Ureter (tissue), 1 donor: ENCODE measurements around the gene CRX. TPM values are rescaled to one million over a fixed set of nuclear protein-coding genes. Genes with fewer than 3 reads are reported as not detected.
"Not testable (repeated sequence)": the region's sequence is repeated elsewhere in the genome, so short reads cannot be mapped to it uniquely, and the experiment has no call there.

Experiments used
- DNase-seq: peaks from one replicate; pipeline ENCODE4 v3.0.0-alpha.2; 2020; ENCODE audit warnings: low spot score
- total RNA-seq: library from RNA; stranded (reverse); gene quantifications from one replicate; pipeline ENCODE4 v1.2.4, GENCODE V29; 2023
- donor health status: DM: yes; HTN: yes; CAD: no.

Gene CRX
- total RNA-seq, result not detected

- no peak for DNase-seq
Observed at GRCh38 chr19:47821460-47822020, at the start of gene CRX. Gene CRX, plus strand, starts transcription at chr19:47821937. Its CDS starts 12,507 bp downstream, at chr19:47834444.

- no peak for DNase-seq
Observed at GRCh38 chr19:47776568-47776967, 45.2 kb upstream of the CRX start.

- not testable (repeated sequence) for DNase-seq
Observed at GRCh38 chr19:47777245-47778048, 44.3 kb upstream of the CRX start.

DNA sequence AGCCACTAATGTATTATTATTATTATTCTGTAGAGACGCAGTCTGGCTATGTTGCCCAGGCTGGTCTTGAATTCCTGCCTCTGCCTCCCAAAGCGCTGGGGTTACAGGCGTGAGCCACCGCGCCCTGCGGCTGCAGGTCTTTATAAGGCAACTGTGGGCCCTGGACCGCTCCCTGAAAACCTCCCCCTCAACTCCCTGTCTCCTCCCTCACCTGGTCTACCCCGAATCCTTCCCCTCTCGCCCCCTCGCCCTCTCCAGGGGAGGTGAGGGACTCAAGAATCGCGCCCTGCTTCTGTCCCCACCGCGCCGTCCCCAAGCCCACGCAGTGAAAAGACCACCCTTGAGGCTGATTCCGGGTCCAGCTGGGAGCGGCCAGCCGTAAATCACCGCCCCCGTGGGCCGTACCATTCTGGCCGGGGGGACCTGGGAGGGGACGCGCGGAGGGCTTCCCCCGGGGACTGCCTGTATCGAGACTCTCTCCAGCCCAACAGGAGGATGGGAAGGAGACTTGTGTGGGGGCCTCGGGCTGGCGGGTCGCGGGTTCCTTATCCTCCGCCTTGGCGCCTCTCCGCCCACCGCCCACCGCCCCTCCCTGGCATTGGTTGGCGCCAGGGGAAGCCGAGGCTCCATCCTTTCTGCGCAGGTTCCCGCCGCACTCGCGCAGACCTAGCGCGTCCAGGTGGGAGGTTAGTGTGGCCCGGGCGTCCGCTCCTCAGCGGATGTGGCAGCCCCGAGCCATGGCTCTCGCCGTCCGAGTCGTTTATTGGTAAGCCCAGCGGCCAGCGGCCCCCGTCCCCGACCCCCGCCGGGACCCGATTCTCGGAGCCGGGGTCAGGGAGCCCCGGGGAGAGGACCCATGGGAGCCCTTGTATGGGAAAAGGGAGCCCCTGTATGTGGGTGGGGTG lies 43.4 kb upstream of the CRX start, which contains the start of gene SELENOW:
SELENOW (plus strand) TSS at position 655 of the 905 bp plus-strand sequence; CDS start at position 738, 83 bp downstream.
- peak; percentile 86 for DNase-seq

GRCh38 chr19:47778954-47779351 lies 42.8 kb upstream of the CRX start:
- DNase-seq, result no peak

GRCh38 chr19:47779524-47780214 lies 42.1 kb upstream of the CRX start:
- peak; percentile 69 for DNase-seq

DNA sequence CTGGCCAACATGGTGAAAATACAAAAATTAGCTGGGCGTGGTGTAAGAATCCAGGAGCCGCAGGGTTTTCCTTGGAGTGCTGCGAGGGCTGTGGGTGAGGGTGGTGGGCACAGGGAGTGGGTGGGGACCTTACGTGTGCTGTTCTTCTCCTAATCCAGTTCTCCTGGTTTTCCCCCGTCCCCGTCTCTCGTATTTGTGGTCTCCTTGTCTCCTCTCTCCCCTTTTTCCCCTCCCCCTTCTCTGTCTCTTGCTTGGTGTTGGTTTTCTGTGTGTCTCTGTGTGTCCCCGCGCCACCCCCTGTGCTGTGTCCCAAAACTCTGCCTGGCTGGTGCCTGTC lies 41.6 kb upstream of the CRX start:
- no peak for DNase-seq

GRCh38 chr19:47781590-47782262 lies 40.0 kb upstream of the CRX start:
- DNase-seq, result peak; percentile 60

DNA sequence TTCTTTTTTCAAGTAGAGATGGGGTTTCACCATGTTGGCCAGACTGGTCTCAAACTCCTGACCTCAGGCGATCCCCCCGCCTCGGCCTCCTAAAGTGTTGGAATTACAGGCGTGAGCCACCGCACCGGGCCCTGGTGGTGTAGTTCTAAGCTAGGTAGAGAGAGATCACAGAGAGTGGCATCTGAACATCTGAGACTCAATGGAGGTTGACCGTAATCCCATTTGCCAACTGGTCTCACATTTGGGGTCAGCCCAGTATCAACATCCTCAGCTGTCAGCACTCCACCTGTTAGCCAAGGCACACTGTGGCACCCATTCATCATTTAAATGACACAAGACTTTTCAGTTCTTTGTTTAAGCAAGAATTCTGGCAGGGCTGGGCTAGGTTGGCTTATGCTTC lies 35.2 kb upstream of the CRX start:
- DNase-seq, result no peak

DNA sequence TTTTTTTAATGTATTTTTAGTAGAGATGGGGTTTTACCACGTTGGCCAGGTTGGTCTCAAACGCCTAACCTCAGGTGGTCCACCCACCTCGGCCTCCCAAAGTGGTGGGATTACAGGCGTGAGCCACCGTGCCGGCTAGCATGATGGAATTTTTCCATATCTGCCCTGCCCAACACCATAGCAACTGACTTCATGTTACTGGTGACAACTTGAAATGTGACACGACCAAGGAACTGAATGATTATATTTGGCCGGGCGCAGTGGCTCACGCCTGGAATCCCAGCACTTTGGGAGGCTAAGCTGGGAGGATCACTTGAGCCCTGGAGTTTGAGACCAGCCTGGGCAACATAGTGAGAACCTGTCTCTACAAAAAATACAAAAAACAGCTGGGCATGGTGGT lies 34.4 kb upstream of the CRX start:
- DNase-seq, result not testable (repeated sequence)

- DNase-seq, result not testable (repeated sequence)
Observed at GRCh38 chr19:47789811-47790210, 31.9 kb upstream of the CRX start.

DNA sequence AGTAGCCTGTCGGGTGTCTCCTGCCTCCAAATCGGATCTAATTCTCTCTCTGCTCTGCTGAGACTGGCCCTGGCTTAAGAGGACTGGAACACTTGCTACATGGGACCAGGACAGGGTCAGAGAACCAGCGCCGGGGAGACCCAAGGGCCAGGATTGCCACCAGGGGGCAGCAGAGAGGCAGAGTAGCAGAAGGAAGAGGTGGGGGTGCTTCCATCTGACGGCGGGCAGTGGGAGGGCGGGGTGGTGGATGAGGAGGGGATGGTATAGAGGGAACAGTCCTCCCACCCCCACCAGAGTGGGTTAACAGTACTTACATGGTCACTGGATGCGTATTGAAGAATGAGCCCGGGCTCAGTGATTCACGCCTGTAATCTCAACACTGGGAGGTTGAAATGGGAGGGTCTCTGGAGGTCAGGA lies 31.3 kb upstream of the CRX start:
- DNase-seq, result peak; percentile 73

DNA sequence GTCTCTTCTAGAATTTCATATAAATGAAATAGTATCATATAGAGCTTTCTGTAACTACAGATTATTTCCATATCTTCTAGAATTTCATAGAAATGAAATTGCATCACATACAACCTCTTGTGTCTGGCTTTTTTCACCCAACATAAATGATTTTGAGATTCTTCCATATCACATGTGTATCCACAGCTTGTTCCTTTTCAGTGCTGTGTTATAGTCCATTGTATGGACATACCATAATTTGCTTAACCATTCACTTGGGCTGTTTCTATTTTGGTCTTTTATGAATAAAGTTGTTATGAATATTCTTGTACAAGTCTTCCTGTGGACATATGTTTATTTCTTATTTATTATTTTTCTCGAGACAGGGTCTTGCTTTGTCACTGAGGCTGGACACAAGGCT lies 29.1 kb upstream of the CRX start:
- DNase-seq, result no peak

- DNase-seq, result no peak
Observed at GRCh38 chr19:47794526-47794925, 27.2 kb upstream of the CRX start.

- DNase-seq, result no peak
Observed at GRCh38 chr19:47796785-47797184, 25.0 kb upstream of the CRX start.

DNA sequence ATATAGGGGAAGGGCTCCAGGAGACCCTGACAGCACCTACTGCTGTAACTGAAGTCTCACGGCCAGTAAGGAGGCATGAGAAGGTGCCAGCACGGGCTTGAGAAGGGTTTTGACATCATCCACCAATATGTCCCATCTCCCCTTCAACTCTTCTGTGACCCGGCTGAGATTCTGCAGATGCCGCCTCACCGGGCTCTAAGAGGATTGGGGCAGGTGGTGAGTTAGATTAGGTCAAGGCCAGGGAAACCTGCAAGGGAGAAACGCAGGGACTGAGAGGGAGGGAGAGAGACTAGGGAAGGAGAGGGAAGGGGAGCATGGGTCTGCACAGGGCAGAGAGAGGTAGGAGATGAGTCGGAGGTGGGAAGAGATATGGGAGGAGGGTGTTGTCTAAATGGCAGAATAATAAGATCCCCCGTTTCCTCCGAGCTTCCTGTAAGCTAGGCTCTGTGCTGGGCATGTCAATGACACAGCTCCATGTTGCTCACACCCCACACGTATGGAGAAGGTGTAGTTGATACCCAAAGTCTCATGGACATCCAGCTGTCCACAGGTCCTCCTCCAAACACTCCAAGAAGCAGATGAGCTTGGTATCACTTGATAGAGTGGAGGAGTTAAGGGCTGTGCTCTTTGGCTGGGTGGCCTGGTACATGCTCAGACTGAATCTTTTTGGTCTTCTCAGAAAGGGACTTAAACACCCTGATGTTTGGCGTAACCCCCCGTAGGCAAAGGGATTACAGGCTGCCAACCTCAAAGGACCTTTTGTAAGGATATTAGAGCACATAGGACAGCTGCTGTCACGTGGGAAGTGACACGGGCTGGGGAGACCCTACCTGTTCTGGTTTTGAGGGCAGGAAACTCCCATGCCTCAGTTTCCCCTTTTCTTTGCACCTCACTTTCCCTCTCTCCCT lies 23.5 kb upstream of the CRX start:
- DNase-seq, result no peak

- DNase-seq, result no peak
Observed at GRCh38 chr19:47798904-47799266, 22.9 kb upstream of the CRX start.

GRCh38 chr19:47801270-47801669 lies 20.5 kb upstream of the CRX start:
- DNase-seq, result no peak

DNA sequence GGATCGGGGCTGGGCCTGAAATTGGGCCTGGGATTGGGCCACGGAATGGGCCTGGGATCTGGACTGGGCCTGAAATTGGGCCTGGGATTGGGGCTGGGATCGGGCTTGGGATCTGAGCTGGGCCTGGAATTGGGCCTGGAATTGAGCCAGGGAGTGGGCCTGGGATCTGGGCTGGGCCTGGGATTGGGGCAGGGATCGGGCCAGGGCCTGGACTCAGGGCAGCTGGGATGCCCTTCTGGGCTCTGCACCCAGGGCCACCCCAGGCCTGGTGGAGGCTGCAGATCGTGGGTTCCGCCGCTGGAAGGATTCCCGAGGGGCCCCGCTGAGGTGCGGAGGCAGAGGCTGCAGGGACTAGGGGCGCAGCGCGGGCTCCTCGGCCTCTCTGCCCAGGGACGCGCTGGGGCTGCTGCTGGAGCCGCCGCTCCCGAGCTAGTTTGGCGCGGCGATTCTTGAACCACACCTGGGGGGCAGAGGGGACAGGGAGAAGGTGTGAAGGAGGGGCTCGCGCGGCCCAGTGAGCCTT lies 19.2 kb upstream of the CRX start:
- no peak for DNase-seq

- DNase-seq, result not testable (repeated sequence)
Observed at GRCh38 chr19:47803148-47803547, 18.6 kb upstream of the CRX start.
